ENCODE measurements around the gene NPM3.
A peak's percentile ranks its signal among the peaks of the same experiment; 100 is the strongest.
"Not testable (repeated sequence)": the region's sequence is repeated elsewhere in the genome, so short reads cannot be mapped to it uniquely, and the experiment has no call there.

Gene NPM3

GRCh38 chr10:101812606-101813005, 29.4 kb upstream of the NPM3 start:
- no peak for DNase-seq

GRCh38 chr10:101807158-101807557, 23.9 kb upstream of the NPM3 start:
- no peak for DNase-seq

GRCh38 chr10:101803511-101803910, 20.3 kb upstream of the NPM3 start:
- no peak for DNase-seq

GRCh38 chr10:101797403-101798059, 14.3 kb upstream of the NPM3 start:
- no peak for DNase-seq

- no peak for DNase-seq
These were observed 10.3 kb upstream of the NPM3 start for GRCh38 chr10:101793526-101793925.

- no peak for DNase-seq
These were observed 6.4 kb upstream of the NPM3 start for GRCh38 chr10:101789686-101790085.

- DNase-seq: not testable (repeated sequence)
These were observed 6.0 kb upstream of the NPM3 start for GRCh38 chr10:101789231-101789630.

GRCh38 chr10:101785801-101786200, 2.6 kb upstream of the NPM3 start:
- DNase-seq: no peak

- no peak for DNase-seq
These were observed 1.3 kb upstream of the NPM3 start for GRCh38 chr10:101784558-101784957.

GRCh38 chr10:101783736-101784118, 481 bp upstream of the NPM3 start:
- DNase-seq: no peak

- peak in 1 of 56 donors; percentile 34 for DNase-seq
These were observed 1.0 kb downstream of the NPM3 start for GRCh38 chr10:101781984-101782810.

- no peak for DNase-seq
These were observed 1.6 kb downstream of the NPM3 start for GRCh38 chr10:101781655-101781983.

GRCh38 chr10:101780818-101781654, 2.2 kb downstream of the NPM3 start:
- peak in 47 of 56 donors; percentile 5 to 79 (median 33) for DNase-seq

- no peak for DNase-seq
These were observed 2.9 kb downstream of the NPM3 start for GRCh38 chr10:101780187-101780817.

- peak in 48 of 56 donors; percentile 4 to 84 (median 42) for DNase-seq
These were observed 3.6 kb downstream of the NPM3 start for GRCh38 chr10:101779544-101780186.

- DNase-seq: no peak
These were observed 4.3 kb downstream of the NPM3 start for GRCh38 chr10:101778781-101779543.

- DNase-seq: no peak
These were observed 5.0 kb downstream of the NPM3 start for GRCh38 chr10:101778151-101778780.

- DNase-seq: no peak
These were observed 5.6 kb downstream of the NPM3 start for GRCh38 chr10:101777619-101778145.

GRCh38 chr10:101776161-101776817, 7.0 kb downstream of the NPM3 start:
- no peak for DNase-seq

Measured in nucleus accumbens (tissue), 56 donors.